Neural crest cell (in vitro differentiated cells): ENCODE measurements around the gene NFKBIE. TPM values are rescaled to one million over a fixed set of nuclear protein-coding genes. Genes with fewer than 3 reads are reported as not detected.

Source experiments
- DNase-seq: peaks from one replicate; pipeline ENCODE4 v3.0.0; 2021; ENCODE audit warnings: low read depth, mixed read lengths, low spot score
- H3K27ac Mint-ChIP-seq: one replicate; pipeline ENCODE4 v1.8.0; 2021; ENCODE audit warnings: mild to moderate bottlenecking, mixed read lengths; ENCODE audit not compliant: unreplicated experiment
- H3K27me3 Mint-ChIP-seq: 2 replicates; pipeline ENCODE4 v1.8.0; 2021; ENCODE audit warnings: low read depth, mild to moderate bottlenecking, mixed read lengths
- H3K36me3 Mint-ChIP-seq: 2 replicates; pipeline ENCODE4 v1.8.0; 2021; ENCODE audit warnings: low read depth, mild to moderate bottlenecking, mixed read lengths
- H3K4me1 Mint-ChIP-seq: 2 replicates; pipeline ENCODE4 v1.8.0; 2021; ENCODE audit warnings: mixed read lengths
- H3K4me3 Mint-ChIP-seq: one replicate; pipeline ENCODE4 v1.8.0; 2021; ENCODE audit warnings: mild to moderate bottlenecking, mixed read lengths
- H3K9me3 Mint-ChIP-seq: 2 replicates; pipeline ENCODE4 v1.8.0; 2021; ENCODE audit warnings: mixed read lengths
- CTCF ChIP-seq: fragments of 200-600 bp; sonication (generic); conservative IDR thresholded peaks from 2 replicates; pipeline ENCODE4 v1.5.0; 2021; ENCODE audit warnings: antibody characterized with exemption, mild to moderate bottlenecking
- total RNA-seq: library from RNA; stranded (reverse); gene quantifications from 2 replicates; pipeline ENCODE4 v1.2.1, GENCODE V29; 2021

NFKBIE gene
- total RNA-seq, 1 donor from 2014 or later: 20.2 TPM

GRCh38 chr6:44228836-44229235, 36.5 kb downstream of the NFKBIE start:
- Mint-ChIP-seq H3K4me3 (no peak overlapping the region), H3K27me3 (no peaks in the 10 kb centered on the region), H3K27ac (no peak overlapping the region), H3K9me3 (no peaks in the 10 kb centered on the region), H3K36me3 (no peaks in the 10 kb centered on the region), H3K4me1 (peaks cover 33% of the 10 kb centered on the region)
- no peak for DNase-seq
- TF ChIP-seq CTCF: no peak

GRCh38 chr6:44228433-44228832, 36.9 kb downstream of the NFKBIE start:
- H3K27me3 Mint-ChIP-seq: no peaks in the 10 kb centered on the region
- H3K4me1 Mint-ChIP-seq: peaks cover 31% of the 10 kb centered on the region
- H3K36me3 Mint-ChIP-seq: no peaks in the 10 kb centered on the region
- peak overlapping the region; percentile 6 for H3K4me3 Mint-ChIP-seq
- DNase-seq: no peak
- H3K27ac Mint-ChIP-seq: peak overlapping the region; percentile 50
- H3K9me3 Mint-ChIP-seq: no peaks in the 10 kb centered on the region
- no peak for TF ChIP-seq CTCF

- peak overlapping the region; percentile 50 for H3K27ac Mint-ChIP-seq
- DNase-seq: no peak
- peaks cover under 1% of the 10 kb centered on the region for H3K27me3 Mint-ChIP-seq
- no peak for TF ChIP-seq CTCF
- H3K4me1 Mint-ChIP-seq: peaks cover 33% of the 10 kb centered on the region
- no peaks in the 10 kb centered on the region for H3K9me3 Mint-ChIP-seq
- H3K36me3 Mint-ChIP-seq: no peaks in the 10 kb centered on the region
- peak overlapping the region; percentile 6 for H3K4me3 Mint-ChIP-seq
Observed at GRCh38 chr6:44228031-44228430, 37.3 kb downstream of the NFKBIE start.

- Mint-ChIP-seq H3K4me3 (peak overlapping the region; percentile 6), H3K9me3 (no peaks in the 10 kb centered on the region), H3K4me1 (peaks cover 39% of the 10 kb centered on the region), H3K27me3 (peaks cover 5% of the 10 kb centered on the region), H3K36me3 (no peaks in the 10 kb centered on the region), H3K27ac (no peak overlapping the region)
- no peak for DNase-seq
- no peak for TF ChIP-seq CTCF
Observed at GRCh38 chr6:44227148-44227793, 38.1 kb downstream of the NFKBIE start.

GRCh38 chr6:44226368-44227147, 38.8 kb downstream of the NFKBIE start:
- H3K36me3 Mint-ChIP-seq: no peaks in the 10 kb centered on the region
- peak overlapping the region; percentile 67 for H3K4me3 Mint-ChIP-seq
- peak overlapping the region; percentile 50 for H3K27ac Mint-ChIP-seq
- H3K9me3 Mint-ChIP-seq: no peaks in the 10 kb centered on the region
- peaks cover 39% of the 10 kb centered on the region for H3K4me1 Mint-ChIP-seq
- peaks cover 5% of the 10 kb centered on the region for H3K27me3 Mint-ChIP-seq
- DNase-seq: no peak
- no peak for TF ChIP-seq CTCF
